Trophoblast cell (in vitro differentiated cells and primary cell): Measurements from ENCODE around the gene PRSS37.

ENCODE experiments used
- DNase-seq, 2 donors: peaks; one replicate each; pipeline ENCODE4 v3.0.0-alpha.2; 2016
- H2AFZ ChIP-seq: 2 replicates; pipeline ENCODE4 v1.6.1; 2013; ENCODE audit warnings: low read length, moderate library complexity, mild to moderate bottlenecking; ENCODE audit not compliant: insufficient read depth, poor library complexity
- H2AK5ac ChIP-seq: 2 replicates; pipeline ENCODE4 v1.6.1; 2013; ENCODE audit warnings: mild to moderate bottlenecking, low read length
- H2BK120ac ChIP-seq: 2 replicates; pipeline ENCODE4 v1.6.1; 2013; ENCODE audit warnings: low read length, mild to moderate bottlenecking, moderate library complexity; ENCODE audit not compliant: insufficient read depth, poor library complexity
- H2BK12ac ChIP-seq: 2 replicates; pipeline ENCODE4 v1.6.1; 2013; ENCODE audit warnings: mild to moderate bottlenecking, low read length, moderate library complexity
- H2BK5ac ChIP-seq: 2 replicates; pipeline ENCODE4 v1.6.1; 2013; ENCODE audit warnings: low read length, low read depth, moderate library complexity, mild to moderate bottlenecking; ENCODE audit not compliant: poor library complexity
- H3K14ac ChIP-seq: 2 replicates; pipeline ENCODE4 v1.6.1; 2013; ENCODE audit warnings: mild to moderate bottlenecking, low read length
- H3K18ac ChIP-seq: 2 replicates; pipeline ENCODE4 v1.6.1; 2013; ENCODE audit warnings: mild to moderate bottlenecking, low read length
- H3K23ac ChIP-seq: 2 replicates; pipeline ENCODE4 v1.6.1; 2013; ENCODE audit warnings: low read length
- H3K27ac ChIP-seq: 2 replicates; pipeline ENCODE4 v1.5.1; 2013; ENCODE audit warnings: low read depth, mild to moderate bottlenecking, inconsistent platforms, low read length, moderate library complexity
- H3K27me3 ChIP-seq: 2 replicates; pipeline ENCODE4 v1.6.1; 2013; ENCODE audit warnings: inconsistent platforms, mild to moderate bottlenecking, low read length, moderate library complexity; ENCODE audit not compliant: insufficient read depth
- H3K36me3 ChIP-seq, 2 experiments: 1 replicate in 1 of 2; 2 replicates in 1 of 2; pipeline ENCODE4 v1.6.1; 2013; ENCODE audit warnings: low read length in 2 of 2, mild to moderate bottlenecking in 2 of 2, moderate library complexity in 1 of 2; ENCODE audit not compliant: insufficient read depth in 2 of 2, control insufficient read depth in 1 of 2
- H3K4ac ChIP-seq: 2 replicates; pipeline ENCODE4 v1.6.1; 2013; ENCODE audit warnings: low read depth, mild to moderate bottlenecking, low read length, moderate library complexity
- H3K4me1 ChIP-seq, 2 experiments: 1 replicate in 1 of 2; 2 replicates in 1 of 2; pipeline ENCODE4 v1.6.1; 2013; ENCODE audit warnings: low read length in 2 of 2, mild to moderate bottlenecking in 2 of 2, moderate library complexity in 1 of 2; ENCODE audit not compliant: insufficient read depth in 2 of 2, control insufficient read depth in 1 of 2
- H3K4me2 ChIP-seq: 2 replicates; pipeline ENCODE4 v1.6.1; 2013; ENCODE audit warnings: inconsistent platforms, mild to moderate bottlenecking, low read length, moderate library complexity
- H3K4me3 ChIP-seq: 2 replicates; pipeline ENCODE4 v1.5.1; 2013; ENCODE audit warnings: mild to moderate bottlenecking, low read depth, low read length, inconsistent platforms
- H3K79me1 ChIP-seq: one replicate; pipeline ENCODE4 v1.6.1; 2013; ENCODE audit warnings: low read length
- H3K79me2 ChIP-seq: 2 replicates; pipeline ENCODE4 v1.6.1; 2013; ENCODE audit warnings: low read length, mild to moderate bottlenecking; ENCODE audit not compliant: control insufficient read depth, insufficient read depth, poor library complexity
- H3K9ac ChIP-seq: 2 replicates; pipeline ENCODE4 v1.6.1; 2013; ENCODE audit warnings: mild to moderate bottlenecking, low read length
- H3K9me3 ChIP-seq: 2 replicates; pipeline ENCODE4 v1.6.1; 2013; ENCODE audit warnings: low read depth, mild to moderate bottlenecking, control low read depth, inconsistent platforms, low read length; ENCODE audit not compliant: insufficient read depth
- H4K12ac ChIP-seq: 2 replicates; pipeline ENCODE4 v1.6.1; 2013; ENCODE audit warnings: low read depth, mild to moderate bottlenecking, low read length, moderate library complexity
- H4K8ac ChIP-seq: 2 replicates; pipeline ENCODE4 v1.6.1; 2013; ENCODE audit warnings: low read depth, mild to moderate bottlenecking, low read length, moderate library complexity
- H4K91ac ChIP-seq: one replicate; pipeline ENCODE4 v1.6.1; 2013; ENCODE audit warnings: low read depth, mild to moderate bottlenecking, low read length, moderate library complexity
- WGBS: extraction: QIAGEN DNeasy Blood & Tissue Kit; methylation state at CpG from one replicate; pipeline ENCODE4 v1.1.7; 2013; ENCODE audit warnings: missing lambda C conversion rate; ENCODE audit not compliant: insufficient read length, insufficient coverage; ENCODE audit errors: extremely low coverage; 5-methylcytosine and 5-hydroxymethylcytosine counted together

PRSS37 gene

DNA sequence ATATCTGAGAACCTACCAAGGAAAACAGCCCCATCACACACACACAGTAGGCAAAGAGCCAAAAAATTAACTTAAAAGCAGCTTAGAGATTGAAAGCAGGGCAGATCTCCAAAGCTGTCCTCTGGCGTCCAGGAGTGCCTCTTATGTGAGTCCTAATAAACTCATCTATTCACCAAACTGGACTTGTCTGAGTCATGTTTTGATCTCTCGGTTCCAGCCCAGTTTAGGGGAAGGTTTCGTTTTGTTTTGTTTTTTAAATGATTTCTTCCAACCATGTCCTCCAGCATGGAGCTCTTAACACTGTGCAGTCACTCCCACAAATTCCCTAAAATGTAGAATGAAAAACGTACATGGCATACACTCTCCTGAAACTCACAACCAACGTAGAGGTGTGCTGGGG, 6.7 kb upstream of the PRSS37 start:
- Histone ChIP-seq H2BK120ac (no peak overlapping the region), H3K4ac (no peak overlapping the region), H3K9ac (no peak overlapping the region), H2BK5ac (no peak overlapping the region), H3K23ac (no peak overlapping the region), H3K9me3 (peaks cover under 1% of the 10 kb centered on the region), H3K4me2 (no peak overlapping the region), H3K18ac (no peak overlapping the region), H3K14ac (no peak overlapping the region), H3K4me3 (no peak overlapping the region), H3K27me3 (no peaks in the 10 kb centered on the region), H4K91ac (no peak overlapping the region), H3K27ac (no peak overlapping the region), H3K79me2 (no peaks in the 10 kb centered on the region), H3K79me1 (no peaks in the 10 kb centered on the region), H4K12ac (no peak overlapping the region), H4K8ac (no peak overlapping the region), H2AK5ac (no peak overlapping the region), H3K36me3 (no peaks in the 10 kb centered on the region), H2AFZ (no peak overlapping the region), H3K4me1 (no peaks in the 10 kb centered on the region), H2BK12ac (no peak overlapping the region)
- no CpG with 5 or more reads among the region's 5 CpGs for WGBS
- no peak for DNase-seq

- H4K12ac ChIP-seq: no peak overlapping the region
- no peaks in the 10 kb centered on the region for H3K4me1 ChIP-seq
Observed at GRCh38 chr7:141844256-141844655, 3.0 kb upstream of the PRSS37 start.

GRCh38 chr7:141842904-141843303, 1.6 kb upstream of the PRSS37 start:
- Histone ChIP-seq H3K4me2 (no peak overlapping the region), H2AK5ac (no peak overlapping the region), H3K79me2 (no peaks in the 10 kb centered on the region), H3K9ac (no peak overlapping the region), H2BK12ac (no peak overlapping the region), H3K27ac (no peak overlapping the region), H2AFZ (no peak overlapping the region), H4K91ac (no peak overlapping the region), H3K4ac (no peak overlapping the region), H3K9me3 (no peaks in the 10 kb centered on the region), H3K4me3 (no peak overlapping the region), H3K23ac (no peak overlapping the region), H3K4me1 (no peaks in the 10 kb centered on the region), H4K12ac (no peak overlapping the region), H3K27me3 (no peaks in the 10 kb centered on the region), H3K36me3 (no peaks in the 10 kb centered on the region), H3K79me1 (no peaks in the 10 kb centered on the region), H2BK5ac (no peak overlapping the region), H3K18ac (no peak overlapping the region), H2BK120ac (no peak overlapping the region), H4K8ac (no peak overlapping the region), H3K14ac (no peak overlapping the region)
- DNase-seq: no peak
- no CpG with 5 or more reads among the region's 1 CpG for WGBS

More at GRCh38 chr7:141844256-141844655, 3.0 kb upstream of the PRSS37 start:
- Histone ChIP-seq H3K27me3 (no peaks in the 10 kb centered on the region), H2BK12ac (no peak overlapping the region), H3K79me1 (no peaks in the 10 kb centered on the region), H3K4me3 (no peak overlapping the region), H3K79me2 (no peaks in the 10 kb centered on the region), H4K8ac (no peak overlapping the region), H2AFZ (no peak overlapping the region), H4K91ac (no peak overlapping the region), H3K18ac (no peak overlapping the region), H2AK5ac (no peak overlapping the region), H3K36me3 (no peaks in the 10 kb centered on the region), H2BK120ac (no peak overlapping the region), H3K4ac (no peak overlapping the region), H3K27ac (no peak overlapping the region), H2BK5ac (no peak overlapping the region), H3K9ac (no peak overlapping the region), H3K23ac (no peak overlapping the region), H3K14ac (no peak overlapping the region), H3K4me2 (no peak overlapping the region), H3K9me3 (no peaks in the 10 kb centered on the region)
- DNase-seq: no peak

- H2BK5ac ChIP-seq: no peak overlapping the region
- H3K9me3 ChIP-seq: no peaks in the 10 kb centered on the region
- H2BK120ac ChIP-seq: no peak overlapping the region
- no CpG with 5 or more reads among the region's 5 CpGs for WGBS
- no peak overlapping the region for H3K23ac ChIP-seq
- no peak overlapping the region for H4K8ac ChIP-seq
- H2AFZ ChIP-seq: no peak overlapping the region
- no peak overlapping the region for H3K4ac ChIP-seq
- no peak overlapping the region for H2AK5ac ChIP-seq
- no peaks in the 10 kb centered on the region for H3K79me2 ChIP-seq
- H3K36me3 ChIP-seq: no peaks in the 10 kb centered on the region
- no peak overlapping the region for H3K18ac ChIP-seq
- no peak overlapping the region for H3K14ac ChIP-seq
- H2BK12ac ChIP-seq: no peak overlapping the region
- DNase-seq: no peak
- no peaks in the 10 kb centered on the region for H3K79me1 ChIP-seq
- H3K27me3 ChIP-seq: no peaks in the 10 kb centered on the region
- H3K4me3 ChIP-seq: no peak overlapping the region
- no peak overlapping the region for H3K27ac ChIP-seq
- no peak overlapping the region for H4K12ac ChIP-seq
- H4K91ac ChIP-seq: no peak overlapping the region
- no peak overlapping the region for H3K9ac ChIP-seq
- H3K4me1 ChIP-seq: no peaks in the 10 kb centered on the region
- H3K4me2 ChIP-seq: no peak overlapping the region
Observed at GRCh38 chr7:141840708-141841107, 577 bp downstream of the PRSS37 start.
